SK-N-SH (cell line): Measurements from ENCODE around the gene FCHO1. TPM values are rescaled to one million over a fixed set of nuclear protein-coding genes. Genes with fewer than 3 reads are reported as not detected.

Experiments
- CTCF ChIA-PET: fragments of 300-600, 350-600 bp; formaldehyde crosslinking; extraction: SDS; loops from one replicate; lab custom pipeline; 2021; lab: Yijun Ruan, JAX
- POLR2A ChIA-PET: fragments of 350-600 bp; sonication (Branson Sonifier 250); formaldehyde crosslinking; extraction: SDS; loops from one replicate; lab custom pipeline; 2020; ENCODE audit warnings: antibody characterized with exemption, inconsistent platforms; lab: Yijun Ruan, JAX
- DNase-seq: peaks from one replicate; pipeline ENCODE4 v3.0.0; 2012
- H2AFZ ChIP-seq: fragments of 200-600 bp; sonication (generic); 2 replicates; pipeline ENCODE4 v1.8.1; 2016; ENCODE audit warnings: antibody characterized with exemption, mild to moderate bottlenecking, low read depth
- H3F3A ChIP-seq: fragments of 200-600 bp; sonication (generic); replicated peaks from 2 replicates; pipeline ENCODE3; 2016; ENCODE audit warnings: antibody characterized with exemption, mild to moderate bottlenecking; ENCODE audit not compliant: insufficient read depth
- H3K27ac ChIP-seq, 2 experiments: fragments of 200-500 bp in 1 of 2; fragments of 200-600 bp in 1 of 2; sonication (Bioruptor generic) in 1 of 2; sonication (generic), shearing (Covaris generic) in 1 of 2; 2 replicates each; pipeline versions ENCODE4 v1.5.1 to v1.6.1; 2014 to 2016; ENCODE audit warnings: low read depth in 2 of 2, inconsistent platforms in 1 of 2, low read length in 1 of 2, mild to moderate bottlenecking in 1 of 2, mixed read lengths in 1 of 2
- H3K27me3 ChIP-seq: fragments of 200-600 bp; sonication (generic), shearing (Covaris generic); 2 replicates; pipeline ENCODE4 v1.6.1; 2016; ENCODE audit warnings: mixed run types; ENCODE audit not compliant: insufficient read depth
- H3K36me3 ChIP-seq, 2 experiments: fragments of 200-500 bp in 1 of 2; fragments of 200-600 bp in 1 of 2; sonication (Bioruptor generic) in 1 of 2; sonication (generic) in 1 of 2; replicated peaks in 1 of 2; 2 replicates each; pipeline versions ENCODE3 to v1.5.1; 2014 to 2016; ENCODE audit warnings: low read length in 1 of 2, mild to moderate bottlenecking in 1 of 2; ENCODE audit not compliant: insufficient read depth in 2 of 2, control insufficient read depth in 1 of 2
- H3K4me1 ChIP-seq, 2 experiments: fragments of 200-500 bp in 1 of 2; fragments of 200-600 bp in 1 of 2; sonication (Bioruptor generic) in 1 of 2; sonication (generic), shearing (Covaris generic) in 1 of 2; 2 replicates each; pipeline versions ENCODE4 v1.5.1 to v1.6.1; 2014 to 2016; ENCODE audit warnings: low read depth in 1 of 2, low read length in 1 of 2, mixed run types in 1 of 2; ENCODE audit not compliant: insufficient read depth in 2 of 2, control insufficient read depth in 1 of 2
- H3K4me2 ChIP-seq: fragments of 200-600 bp; sonication (generic), shearing (Covaris generic); 2 replicates; pipeline ENCODE4 v1.6.1; 2017; ENCODE audit warnings: mixed run types
- H3K4me3 ChIP-seq, 2 experiments: fragments of 200-500 bp in 1 of 2; fragments of 200-600 bp in 1 of 2; sonication (Bioruptor generic) in 1 of 2; sonication (generic), shearing (Covaris generic) in 1 of 2; 2 replicates each; pipeline versions ENCODE4 v1.5.1 to v1.8.1; 2014 to 2016; ENCODE audit warnings: low read depth in 2 of 2, inconsistent platforms in 1 of 2, low read length in 1 of 2, mild to moderate bottlenecking in 1 of 2, mixed read lengths in 1 of 2, moderate library complexity in 1 of 2
- H3K79me2 ChIP-seq: fragments of 200-600 bp; sonication (generic); 2 replicates; pipeline ENCODE4 v1.8.1; 2017; ENCODE audit warnings: mild to moderate bottlenecking; ENCODE audit not compliant: insufficient read depth
- H3K9ac ChIP-seq: fragments of 200-600 bp; sonication (generic); 2 replicates; pipeline ENCODE4 v1.6.1; 2017; ENCODE audit warnings: mixed run types
- H3K9me2 ChIP-seq: fragments of 200-600 bp; sonication (generic); 2 replicates; pipeline ENCODE4 v1.6.1; 2017; ENCODE audit warnings: mixed run types
- H3K9me3 ChIP-seq: fragments of 200-600 bp; sonication (generic); 2 replicates; pipeline ENCODE4 v1.6.1; 2017; ENCODE audit warnings: mixed run types, mild to moderate bottlenecking, moderate library complexity
- H4K20me1 ChIP-seq: fragments of 200-600 bp; sonication (generic); 2 replicates; pipeline ENCODE4 v1.6.1; 2017; ENCODE audit warnings: mild to moderate bottlenecking, mixed run types; ENCODE audit not compliant: insufficient read depth
- ELF1 ChIP-seq: IDR thresholded peaks from 2 replicates; pipeline ENCODE4 v1.4.0; 2012
- FOSL2 ChIP-seq: IDR thresholded peaks from 2 replicates; pipeline ENCODE4 v1.4.0; 2012; ENCODE audit warnings: low read depth, mild to moderate bottlenecking, moderate library complexity, borderline replicate concordance
- GATA2 ChIP-seq: sonication (generic); formaldehyde crosslinking; IDR thresholded peaks from 2 replicates; pipeline ENCODE4 v1.5.0; 2020; ENCODE audit warnings: mild to moderate bottlenecking, missing genetic modification reagents
- NFIC ChIP-seq: IDR thresholded peaks from 2 replicates; pipeline ENCODE4 v1.4.0; 2012; ENCODE audit warnings: borderline replicate concordance
- POLR2AphosphoS5 ChIP-seq: IDR thresholded peaks from 2 replicates; pipeline ENCODE4 v1.6.1; 2012; ENCODE audit warnings: low read depth, low read length
- RCOR1 ChIP-seq: fragments of 150-350 bp; IDR thresholded peaks from 2 replicates; pipeline ENCODE4 v1.6.1; 2017; ENCODE audit warnings: antibody characterized with exemption, low read length
- RFX5 ChIP-seq: IDR thresholded peaks from 2 replicates; pipeline ENCODE4 v1.6.1; 2012; ENCODE audit warnings: mild to moderate bottlenecking, improper control_type of control experiment, low read length
- SMC3 ChIP-seq: IDR thresholded peaks from 2 replicates; pipeline ENCODE4 v1.6.1; 2012; ENCODE audit warnings: low read depth, low read length, improper control_type of control experiment
- TAF1 ChIP-seq: IDR thresholded peaks from 2 replicates; pipeline ENCODE4 v1.6.1; 2012; ENCODE audit warnings: low read depth, mild to moderate bottlenecking, low read length, moderate library complexity, borderline replicate concordance
- TCF12 ChIP-seq: IDR thresholded peaks from 2 replicates; pipeline ENCODE4 v1.4.0; 2012
- WGBS: methylation state at CpG from one replicate; pipeline ENCODE4 v1.1.6; 2017; ENCODE audit warnings: low lambda C conversion rate; 5-methylcytosine and 5-hydroxymethylcytosine counted together
- polyA plus RNA-seq, 3 experiments: library from polyadenylated mRNA; depleted of rRNA; stranded (reverse); fragments of >200 nt; gene quantifications; 2 replicates each; pipeline ENCODE4 v1.2.3, GENCODE V29; 2012
- TF ChIP-seq, protein P1 (sequence below): fragments of 150-350 bp; IDR thresholded peaks from 2 replicates; pipeline ENCODE4 v1.6.1; 2016; ENCODE audit warnings: mild to moderate bottlenecking, low read depth, low read length
- TF ChIP-seq, protein P2 (sequence below): IDR thresholded peaks from 2 replicates; pipeline ENCODE4 v1.6.1; 2012; ENCODE audit warnings: mild to moderate bottlenecking, low read depth, low read length, moderate library complexity
- TF ChIP-seq, protein P3 (sequence below): IDR thresholded peaks from 2 replicates; pipeline ENCODE4 v1.4.0; 2012; ENCODE audit warnings: low read depth, borderline replicate concordance
- TF ChIP-seq, protein P4 (sequence below): IDR thresholded peaks from 2 replicates; pipeline ENCODE4 v1.4.0; 2012; ENCODE audit warnings: low read depth
- TF ChIP-seq, protein P5 (sequence below): fragments of 150-350 bp; IDR thresholded peaks from 2 replicates; pipeline ENCODE4 v1.6.1; 2017; ENCODE audit warnings: antibody characterized with exemption, low read length, low read depth, borderline replicate concordance

The FCHO1 gene
- polyA plus RNA-seq, 1 of the 3 experiments (the other 2 are of a cell fraction) = 0.71 TPM

DNA sequence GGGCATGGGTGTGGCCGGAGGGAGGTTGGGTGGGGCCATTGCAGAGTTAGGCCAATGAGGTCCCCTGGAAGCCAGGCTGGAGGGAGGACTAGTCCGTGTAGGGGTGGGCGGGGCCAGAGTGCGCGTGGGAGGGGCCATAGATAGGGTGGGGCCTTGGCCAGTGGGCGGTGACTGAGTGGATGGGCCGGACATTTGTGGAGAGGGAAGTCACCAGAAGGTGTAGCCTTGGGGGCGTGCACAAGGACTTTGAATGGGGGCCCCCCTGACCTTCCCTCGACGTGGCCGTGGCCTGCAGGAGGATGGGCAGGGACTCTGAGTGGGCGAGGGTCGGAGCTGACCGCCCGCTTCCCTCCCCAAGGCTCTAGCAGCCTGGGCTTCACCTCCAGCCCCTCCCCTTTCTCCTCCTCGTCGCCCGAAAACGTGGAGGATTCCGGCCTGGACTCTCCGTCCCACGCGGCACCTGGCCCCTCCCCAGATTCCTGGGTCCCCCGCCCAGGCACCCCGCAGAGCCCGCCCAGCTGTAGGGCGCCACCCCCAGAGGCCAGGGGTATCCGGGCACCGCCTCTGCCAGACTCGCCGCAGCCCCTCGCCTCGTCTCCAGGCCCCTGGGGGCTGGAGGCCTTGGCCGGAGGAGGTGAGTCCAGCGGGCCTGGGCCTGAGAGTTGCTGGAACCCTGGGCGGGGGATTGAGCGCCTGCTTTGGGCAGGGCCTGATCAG lies 27.1 kb downstream of the FCHO1 start:
- 57% methylated on average over 7 of the region's 37 CpGs for WGBS
- no peak overlapping the region for H3K4me3 ChIP-seq

DNA sequence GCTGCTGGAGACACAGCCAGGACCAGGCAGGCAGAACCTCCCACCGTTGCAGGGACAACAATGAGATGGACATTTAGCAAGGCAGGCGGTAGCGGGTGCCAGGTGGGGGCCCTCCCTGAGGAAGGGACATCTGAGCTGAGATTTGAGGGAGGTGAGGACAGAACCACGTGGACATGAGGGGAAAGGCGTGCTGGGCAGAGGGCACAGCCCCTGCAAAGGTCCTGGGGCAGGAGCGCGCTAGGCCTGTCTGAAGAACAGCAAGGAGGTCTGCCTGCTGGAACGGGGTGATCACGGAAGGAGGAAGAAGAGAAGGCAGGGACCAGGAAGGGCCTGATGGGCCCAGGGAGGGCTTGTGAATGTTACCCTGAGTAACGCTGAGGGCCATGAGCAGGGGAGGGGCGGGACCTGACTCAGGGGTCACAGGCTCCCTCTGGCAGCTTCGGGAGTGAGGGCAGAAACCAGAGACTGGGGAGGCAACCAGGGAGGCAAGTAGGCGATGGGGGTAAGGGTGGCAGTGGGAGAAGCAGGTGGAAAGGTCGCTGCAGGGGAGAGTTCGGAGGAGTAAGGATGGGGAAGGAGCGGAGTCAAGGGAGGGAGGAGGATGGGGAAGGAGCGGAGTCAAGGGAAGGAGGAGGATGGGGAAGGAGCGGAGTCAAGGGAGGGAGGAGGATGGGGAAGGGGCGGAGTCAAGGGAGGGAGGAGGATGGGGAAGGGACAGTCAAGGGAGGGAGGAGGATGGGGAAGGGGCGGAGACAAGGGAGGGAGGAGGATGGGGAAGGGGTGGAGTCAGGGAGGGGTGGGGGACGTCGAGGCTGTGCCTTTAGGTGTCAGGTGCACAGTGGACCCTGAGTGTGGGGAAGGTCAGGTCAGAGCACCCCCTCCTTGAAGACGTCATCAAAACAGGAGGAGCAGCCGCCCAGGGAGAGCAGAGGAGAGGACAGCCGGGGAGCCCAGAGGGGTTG lies 28.0 kb downstream of the FCHO1 start:
- no peaks in the 10 kb centered on the region for H3K9me2 ChIP-seq
- no peak overlapping the region for H2AFZ ChIP-seq
- H4K20me1 ChIP-seq = no peaks in the 10 kb centered on the region
- no peak overlapping the region for H3K4me2 ChIP-seq
- peak; percentile 49 for DNase-seq
- H3K27ac ChIP-seq = no peak overlapping the region
- ChIA-PET CTCF (interaction anchor here (1.5 kb wide), 1 partner anchor 74 kb away, joined by 4 read pairs; no protein-coding TSS in a partner anchor), POLR2A (no interaction called here)
- peaks cover 0 to 3% of the 10 kb centered on the region in 2 experiments; a peak in 1 of 4 replicates for H3K4me1 ChIP-seq
- H3F3A ChIP-seq = no peaks in the 10 kb centered on the region
- H3K4me3 ChIP-seq = no peak overlapping the region
- H3K9me3 ChIP-seq = no peaks in the 10 kb centered on the region
- no peaks in the 10 kb centered on the region for H3K27me3 ChIP-seq
- no peaks in the 10 kb centered on the region for H3K36me3 ChIP-seq
- no peak overlapping the region for H3K9ac ChIP-seq
- WGBS = 75% methylated on average over 25 of the region's 25 CpGs
- H3K79me2 ChIP-seq = no peaks in the 10 kb centered on the region
- no peak for TF ChIP-seq FOSL2
- TF ChIP-seq, protein P1, sequence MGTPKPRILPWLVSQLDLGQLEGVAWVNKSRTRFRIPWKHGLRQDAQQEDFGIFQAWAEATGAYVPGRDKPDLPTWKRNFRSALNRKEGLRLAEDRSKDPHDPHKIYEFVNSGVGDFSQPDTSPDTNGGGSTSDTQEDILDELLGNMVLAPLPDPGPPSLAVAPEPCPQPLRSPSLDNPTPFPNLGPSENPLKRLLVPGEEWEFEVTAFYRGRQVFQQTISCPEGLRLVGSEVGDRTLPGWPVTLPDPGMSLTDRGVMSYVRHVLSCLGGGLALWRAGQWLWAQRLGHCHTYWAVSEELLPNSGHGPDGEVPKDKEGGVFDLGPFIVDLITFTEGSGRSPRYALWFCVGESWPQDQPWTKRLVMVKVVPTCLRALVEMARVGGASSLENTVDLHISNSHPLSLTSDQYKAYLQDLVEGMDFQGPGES = no peak
- TF ChIP-seq, protein P2, sequence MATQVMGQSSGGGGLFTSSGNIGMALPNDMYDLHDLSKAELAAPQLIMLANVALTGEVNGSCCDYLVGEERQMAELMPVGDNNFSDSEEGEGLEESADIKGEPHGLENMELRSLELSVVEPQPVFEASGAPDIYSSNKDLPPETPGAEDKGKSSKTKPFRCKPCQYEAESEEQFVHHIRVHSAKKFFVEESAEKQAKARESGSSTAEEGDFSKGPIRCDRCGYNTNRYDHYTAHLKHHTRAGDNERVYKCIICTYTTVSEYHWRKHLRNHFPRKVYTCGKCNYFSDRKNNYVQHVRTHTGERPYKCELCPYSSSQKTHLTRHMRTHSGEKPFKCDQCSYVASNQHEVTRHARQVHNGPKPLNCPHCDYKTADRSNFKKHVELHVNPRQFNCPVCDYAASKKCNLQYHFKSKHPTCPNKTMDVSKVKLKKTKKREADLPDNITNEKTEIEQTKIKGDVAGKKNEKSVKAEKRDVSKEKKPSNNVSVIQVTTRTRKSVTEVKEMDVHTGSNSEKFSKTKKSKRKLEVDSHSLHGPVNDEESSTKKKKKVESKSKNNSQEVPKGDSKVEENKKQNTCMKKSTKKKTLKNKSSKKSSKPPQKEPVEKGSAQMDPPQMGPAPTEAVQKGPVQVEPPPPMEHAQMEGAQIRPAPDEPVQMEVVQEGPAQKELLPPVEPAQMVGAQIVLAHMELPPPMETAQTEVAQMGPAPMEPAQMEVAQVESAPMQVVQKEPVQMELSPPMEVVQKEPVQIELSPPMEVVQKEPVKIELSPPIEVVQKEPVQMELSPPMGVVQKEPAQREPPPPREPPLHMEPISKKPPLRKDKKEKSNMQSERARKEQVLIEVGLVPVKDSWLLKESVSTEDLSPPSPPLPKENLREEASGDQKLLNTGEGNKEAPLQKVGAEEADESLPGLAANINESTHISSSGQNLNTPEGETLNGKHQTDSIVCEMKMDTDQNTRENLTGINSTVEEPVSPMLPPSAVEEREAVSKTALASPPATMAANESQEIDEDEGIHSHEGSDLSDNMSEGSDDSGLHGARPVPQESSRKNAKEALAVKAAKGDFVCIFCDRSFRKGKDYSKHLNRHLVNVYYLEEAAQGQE = no peak
- TF ChIP-seq, protein P3, sequence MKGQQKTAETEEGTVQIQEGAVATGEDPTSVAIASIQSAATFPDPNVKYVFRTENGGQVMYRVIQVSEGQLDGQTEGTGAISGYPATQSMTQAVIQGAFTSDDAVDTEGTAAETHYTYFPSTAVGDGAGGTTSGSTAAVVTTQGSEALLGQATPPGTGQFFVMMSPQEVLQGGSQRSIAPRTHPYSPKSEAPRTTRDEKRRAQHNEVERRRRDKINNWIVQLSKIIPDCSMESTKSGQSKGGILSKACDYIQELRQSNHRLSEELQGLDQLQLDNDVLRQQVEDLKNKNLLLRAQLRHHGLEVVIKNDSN = no peak
- TF ChIP-seq, protein P4, sequence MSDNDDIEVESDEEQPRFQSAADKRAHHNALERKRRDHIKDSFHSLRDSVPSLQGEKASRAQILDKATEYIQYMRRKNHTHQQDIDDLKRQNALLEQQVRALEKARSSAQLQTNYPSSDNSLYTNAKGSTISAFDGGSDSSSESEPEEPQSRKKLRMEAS = no peak
- TF ChIP-seq, protein P5, sequence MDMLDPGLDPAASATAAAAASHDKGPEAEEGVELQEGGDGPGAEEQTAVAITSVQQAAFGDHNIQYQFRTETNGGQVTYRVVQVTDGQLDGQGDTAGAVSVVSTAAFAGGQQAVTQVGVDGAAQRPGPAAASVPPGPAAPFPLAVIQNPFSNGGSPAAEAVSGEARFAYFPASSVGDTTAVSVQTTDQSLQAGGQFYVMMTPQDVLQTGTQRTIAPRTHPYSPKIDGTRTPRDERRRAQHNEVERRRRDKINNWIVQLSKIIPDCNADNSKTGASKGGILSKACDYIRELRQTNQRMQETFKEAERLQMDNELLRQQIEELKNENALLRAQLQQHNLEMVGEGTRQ = no peak
- TF ChIP-seq NFIC = no peak
- TF ChIP-seq ELF1 = no peak
- TF ChIP-seq POLR2AphosphoS5 = no peak
- no peak for TF ChIP-seq TAF1
- no peak for TF ChIP-seq GATA2 (CRISPR knock-in tag)
- no peak for TF ChIP-seq RFX5
- TF ChIP-seq TCF12 = no peak
- no peak for TF ChIP-seq SMC3

More for the DNA sequence above, 27.1 kb downstream of the FCHO1 start:
- no peaks in the 10 kb centered on the region for H4K20me1 ChIP-seq
- no peaks in the 10 kb centered on the region for H3K9me3 ChIP-seq
- H3K9ac ChIP-seq = no peak overlapping the region
- DNase-seq = peak; percentile 82
- no peaks in the 10 kb centered on the region for H3K4me1 ChIP-seq
- no peaks in the 10 kb centered on the region for H3K9me2 ChIP-seq
- no peaks in the 10 kb centered on the region for H3F3A ChIP-seq
- H3K36me3 ChIP-seq = no peaks in the 10 kb centered on the region
- no peak overlapping the region for H3K27ac ChIP-seq
- no peaks in the 10 kb centered on the region for H3K27me3 ChIP-seq
- TF ChIP-seq, protein P3 = no peak
- TF ChIP-seq SMC3 = no peak
- no peak for TF ChIP-seq RCOR1
- TF ChIP-seq TAF1 = no peak
- ChIA-PET POLR2A (no interaction called here), CTCF (interaction anchor here (0.7 kb wide), 1 partner anchor 30 kb away, joined by 3 read pairs; no protein-coding TSS in a partner anchor)
- H2AFZ ChIP-seq = no peak overlapping the region
- H3K79me2 ChIP-seq = no peaks in the 10 kb centered on the region
- no peak overlapping the region for H3K4me2 ChIP-seq
